ENCODE results near the gene COL4A1.

GRCh38 chr13:110328573-110328972, 21.6 kb upstream of the COL4A1 start:
- no peak for TF ChIP-seq CTCF (IDR thresholded peaks at IDR 0.05; ENCODE audit: insufficient read depth, low read depth, low read length)
- no peak for TF ChIP-seq EZH2 (IDR thresholded peaks at IDR 0.05; ENCODE audit: insufficient read depth, low read length)
